Neutrophil (primary cell): ENCODE measurements around the gene MYO5A.

ENCODE experiments used
- H3K27ac ChIP-seq: fragments of 200-600 bp; sonication (generic); 2 replicates; pipeline ENCODE4 v1.5.1; 2016; ENCODE audit warnings: mild to moderate bottlenecking, moderate library complexity
- H3K27me3 ChIP-seq: fragments of 200-600 bp; sonication (generic); 2 replicates; pipeline ENCODE4 v1.6.0; 2016; ENCODE audit warnings: mild to moderate bottlenecking
- H3K36me3 ChIP-seq: fragments of 200-600 bp; sonication (generic); 2 replicates; pipeline ENCODE4 v1.5.1; 2017
- H3K4me1 ChIP-seq, 2 experiments: fragments of 200-600 bp in 1 of 2; sonication (generic) in 1 of 2; 1 replicate in 1 of 2; 2 replicates in 1 of 2; pipeline versions ENCODE4 v1.5.1 to v1.6.1; 2013 to 2016; ENCODE audit warnings: low read depth in 1 of 2, low read length in 1 of 2, mild to moderate bottlenecking in 1 of 2, moderate library complexity in 1 of 2; ENCODE audit not compliant: control insufficient read depth in 1 of 2, insufficient read depth in 1 of 2
- H3K4me3 ChIP-seq, 2 experiments: fragments of 200-600 bp in 1 of 2; sonication (generic) in 1 of 2; 1 replicate in 1 of 2; 2 replicates in 1 of 2; pipeline ENCODE4 v1.5.1; 2013 to 2016; ENCODE audit warnings: low read depth in 1 of 2, low read length in 1 of 2, mild to moderate bottlenecking in 1 of 2, moderate library complexity in 1 of 2
- H3K9me3 ChIP-seq: fragments of 200-600 bp; sonication (generic); 2 replicates; pipeline ENCODE4 v1.5.1; 2016
- TF ChIP-seq, protein P1 (sequence below): fragments of 200-600 bp; sonication (generic); IDR thresholded peaks from 2 replicates; pipeline ENCODE4 v1.5.1; 2016; ENCODE audit warnings: antibody characterized with exemption

Gene MYO5A

DNA sequence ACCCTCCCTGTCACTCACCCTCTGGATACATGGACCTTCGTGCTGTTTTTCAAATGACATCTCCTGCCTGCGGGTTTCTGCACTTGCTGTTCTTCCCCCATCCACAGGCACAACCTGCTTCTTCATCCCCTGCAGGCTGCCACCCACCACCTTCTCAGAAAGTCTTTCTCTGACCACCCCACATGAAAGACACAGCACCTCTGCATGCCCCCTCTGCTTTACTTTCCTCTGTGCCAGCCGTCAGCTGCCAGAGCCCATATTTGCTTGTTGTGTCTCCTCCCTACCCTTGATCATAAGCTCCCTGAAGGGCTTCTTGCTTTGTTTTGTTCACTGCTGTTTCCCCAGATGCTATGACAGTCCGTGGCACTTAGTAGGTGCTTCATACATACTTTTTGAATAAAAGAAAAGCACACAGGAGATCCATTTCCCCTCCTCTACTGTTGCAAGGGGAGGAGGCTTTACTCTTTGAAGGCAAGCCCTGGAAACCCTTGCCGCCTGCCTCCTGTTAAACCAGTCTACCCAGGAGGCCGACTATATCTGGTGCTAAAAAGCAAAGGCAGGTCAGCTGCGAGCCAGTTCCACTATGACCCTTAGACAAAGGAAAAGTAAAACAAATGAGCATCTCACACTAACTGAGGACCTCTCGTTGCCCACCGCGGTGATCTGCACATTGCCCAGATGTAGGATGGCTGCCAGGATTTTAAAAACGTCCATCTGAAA lies 265.0 kb downstream of the MYO5A start:
- no peaks in the 10 kb centered on the region for H3K27me3 ChIP-seq
- TF ChIP-seq, protein P1, sequence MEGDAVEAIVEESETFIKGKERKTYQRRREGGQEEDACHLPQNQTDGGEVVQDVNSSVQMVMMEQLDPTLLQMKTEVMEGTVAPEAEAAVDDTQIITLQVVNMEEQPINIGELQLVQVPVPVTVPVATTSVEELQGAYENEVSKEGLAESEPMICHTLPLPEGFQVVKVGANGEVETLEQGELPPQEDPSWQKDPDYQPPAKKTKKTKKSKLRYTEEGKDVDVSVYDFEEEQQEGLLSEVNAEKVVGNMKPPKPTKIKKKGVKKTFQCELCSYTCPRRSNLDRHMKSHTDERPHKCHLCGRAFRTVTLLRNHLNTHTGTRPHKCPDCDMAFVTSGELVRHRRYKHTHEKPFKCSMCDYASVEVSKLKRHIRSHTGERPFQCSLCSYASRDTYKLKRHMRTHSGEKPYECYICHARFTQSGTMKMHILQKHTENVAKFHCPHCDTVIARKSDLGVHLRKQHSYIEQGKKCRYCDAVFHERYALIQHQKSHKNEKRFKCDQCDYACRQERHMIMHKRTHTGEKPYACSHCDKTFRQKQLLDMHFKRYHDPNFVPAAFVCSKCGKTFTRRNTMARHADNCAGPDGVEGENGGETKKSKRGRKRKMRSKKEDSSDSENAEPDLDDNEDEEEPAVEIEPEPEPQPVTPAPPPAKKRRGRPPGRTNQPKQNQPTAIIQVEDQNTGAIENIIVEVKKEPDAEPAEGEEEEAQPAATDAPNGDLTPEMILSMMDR = no peak
- H3K36me3 ChIP-seq = no peaks in the 10 kb centered on the region
- no peaks in the 10 kb centered on the region for H3K9me3 ChIP-seq
- no peak overlapping the region for H3K27ac ChIP-seq
- H3K4me1 ChIP-seq = no peaks in the 10 kb centered on the region
- H3K4me3 ChIP-seq = no peak overlapping the region

DNA sequence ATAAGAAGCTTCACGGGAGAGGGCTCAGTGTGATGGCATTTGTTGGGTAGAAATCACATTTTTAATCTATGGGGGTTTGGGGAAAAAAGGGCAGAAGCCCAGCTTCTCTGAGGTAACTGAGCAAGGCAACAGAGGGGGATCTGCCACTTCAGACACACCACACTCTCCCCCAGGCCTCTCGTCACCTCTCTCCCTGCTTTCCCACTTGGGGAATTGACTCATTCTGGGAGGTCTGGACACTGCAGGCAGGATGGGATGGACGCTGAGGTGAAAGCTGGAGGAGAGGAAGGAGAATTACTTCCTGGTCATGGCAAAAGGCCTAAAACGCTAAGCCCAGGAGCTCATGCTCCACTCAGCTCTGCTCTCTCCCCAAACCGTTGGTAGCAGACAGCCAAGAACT lies 266.3 kb downstream of the MYO5A start:
- H3K4me3 ChIP-seq = no peak overlapping the region
- no peaks in the 10 kb centered on the region for H3K27me3 ChIP-seq
- H3K4me1 ChIP-seq = no peaks in the 10 kb centered on the region
- TF ChIP-seq, protein P1 = no peak
- no peak overlapping the region for H3K27ac ChIP-seq
- H3K9me3 ChIP-seq = no peaks in the 10 kb centered on the region
- no peaks in the 10 kb centered on the region for H3K36me3 ChIP-seq

DNA sequence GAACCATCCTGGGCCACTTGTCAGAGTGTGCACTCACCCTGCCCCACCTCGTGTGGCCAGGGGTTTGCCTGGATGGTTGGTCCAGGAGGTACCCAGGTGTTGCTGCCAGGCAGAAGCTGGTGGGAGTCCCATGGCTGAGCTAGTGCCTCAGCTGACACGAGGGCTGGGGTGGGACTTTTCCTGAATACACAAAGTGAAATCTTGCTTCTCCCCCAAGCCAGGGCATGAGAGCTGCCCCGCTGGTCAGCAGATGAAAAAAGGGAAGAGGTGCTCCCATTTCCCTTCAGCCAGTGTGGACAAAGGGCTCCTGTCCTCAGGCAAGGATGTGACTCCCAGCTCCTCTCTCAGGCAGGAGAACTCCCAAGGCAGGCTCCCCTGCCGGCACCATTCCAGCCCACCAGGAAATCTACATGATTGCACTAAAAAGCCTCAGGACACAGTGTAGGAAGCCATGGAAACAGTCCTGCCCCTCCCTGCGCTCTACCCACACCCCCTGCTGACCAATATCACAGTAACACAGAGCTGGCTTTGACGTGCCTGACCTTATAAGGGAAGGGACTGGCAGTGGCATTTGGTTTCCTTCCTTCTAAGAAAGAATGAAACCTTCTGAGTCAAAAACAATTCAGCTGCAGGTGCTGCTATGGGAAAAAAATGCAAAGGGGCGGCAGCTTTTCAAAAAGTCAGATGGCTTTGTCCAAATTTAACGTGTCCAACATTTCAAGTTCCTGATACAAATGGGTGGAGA lies 267.0 kb downstream of the MYO5A start:
- no peak overlapping the region for H3K27ac ChIP-seq
- no peak overlapping the region for H3K4me3 ChIP-seq
- H3K4me1 ChIP-seq = no peaks in the 10 kb centered on the region
- no peaks in the 10 kb centered on the region for H3K36me3 ChIP-seq
- H3K9me3 ChIP-seq = no peaks in the 10 kb centered on the region
- TF ChIP-seq, protein P1 = no peak
- H3K27me3 ChIP-seq = no peaks in the 10 kb centered on the region

DNA sequence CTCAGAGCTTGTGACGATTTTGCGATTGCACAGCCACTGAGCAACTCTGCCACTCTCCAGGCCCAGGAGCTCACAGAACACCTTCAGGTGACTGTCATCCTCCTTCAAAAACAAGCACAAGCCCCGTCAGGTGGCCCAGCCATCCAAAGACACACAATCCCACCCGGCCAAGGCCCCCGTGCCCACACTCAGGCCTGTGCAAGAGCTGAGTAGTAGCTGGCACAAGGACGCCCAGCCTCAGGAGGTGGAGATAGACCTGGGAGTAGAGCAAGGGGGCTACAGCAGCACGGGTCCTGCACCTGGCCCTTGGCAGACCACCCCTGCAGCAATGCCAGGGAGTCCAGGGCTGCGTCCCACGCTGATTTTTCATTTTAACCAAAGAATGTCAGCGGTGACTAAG lies 267.7 kb downstream of the MYO5A start:
- Histone ChIP-seq H3K9me3 (no peaks in the 10 kb centered on the region), H3K36me3 (no peaks in the 10 kb centered on the region), H3K27ac (no peak overlapping the region), H3K4me1 (peaks cover 0 to 3% of the 10 kb centered on the region in 2 experiments), H3K27me3 (no peaks in the 10 kb centered on the region), H3K4me3 (no peak overlapping the region)
- TF ChIP-seq, protein P1 = no peak

DNA sequence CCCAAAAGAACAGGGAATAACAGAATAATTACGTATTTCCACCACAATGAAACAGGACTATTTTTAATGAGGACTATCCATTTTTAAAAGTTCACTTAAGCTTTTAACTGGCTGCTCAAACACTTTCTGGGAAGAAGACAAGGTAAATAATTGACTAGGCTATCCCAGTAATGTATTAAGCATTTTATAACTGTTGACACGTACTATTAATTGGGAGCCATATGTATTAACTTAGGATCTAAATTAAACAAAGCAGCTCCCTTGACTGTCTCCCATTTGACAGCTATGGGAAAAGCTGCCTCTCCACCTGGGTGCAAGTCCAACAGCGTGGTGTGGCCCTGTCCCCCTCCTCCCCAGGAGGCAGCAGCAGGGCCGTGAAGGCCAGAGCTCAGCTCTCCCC lies 269.2 kb downstream of the MYO5A start:
- no peak overlapping the region for H3K4me3 ChIP-seq
- peaks cover 0 to 3% of the 10 kb centered on the region in 2 experiments for H3K4me1 ChIP-seq
- H3K27ac ChIP-seq = no peak overlapping the region
- H3K36me3 ChIP-seq = no peaks in the 10 kb centered on the region
- no peaks in the 10 kb centered on the region for H3K27me3 ChIP-seq
- no peaks in the 10 kb centered on the region for H3K9me3 ChIP-seq
- TF ChIP-seq, protein P1 = no peak
